ENCODE results near the gene ANKRD12.
A peak's percentile ranks its signal among the peaks of the same experiment; 100 is the strongest.

Gene ANKRD12

DNA sequence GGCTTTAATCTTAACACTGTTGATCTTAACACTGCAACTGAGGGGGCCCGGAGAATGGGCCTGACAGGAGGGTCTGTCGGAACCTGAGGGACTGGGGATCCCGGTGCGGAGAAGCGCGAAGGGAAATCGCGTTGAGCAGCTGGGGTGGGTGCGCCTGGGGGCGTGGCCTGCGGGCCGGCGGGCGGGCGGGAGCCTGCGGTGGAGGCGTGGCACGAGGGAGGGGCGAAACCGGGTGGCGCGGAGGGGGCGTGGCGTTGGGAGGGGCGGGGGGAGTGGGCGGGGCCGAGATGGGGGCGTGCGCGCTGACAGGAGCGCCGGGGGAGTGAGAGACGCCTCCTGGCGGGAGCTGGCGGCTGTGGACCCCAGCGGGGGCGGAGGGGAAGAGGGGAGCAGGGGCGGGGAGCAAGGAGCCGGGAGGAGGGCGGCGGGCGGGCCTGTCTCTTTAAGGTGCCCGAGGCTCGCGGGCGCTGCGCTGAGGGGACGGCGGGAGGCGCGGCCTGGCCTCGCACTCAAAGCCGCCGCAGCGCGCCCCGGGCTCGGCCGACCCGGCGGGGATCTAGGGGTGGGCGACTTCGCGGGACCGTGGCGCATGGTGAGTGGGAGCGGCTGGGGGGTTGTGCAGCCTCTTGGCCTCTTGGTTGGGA lies 197.9 kb downstream of the ANKRD12 start, which contains the start of gene TWSG1 (continued):
- TF ChIP-seq ZNF677 (tag by site-specific recombination; IDR thresholded peaks at IDR 0.05) (no peak), ZNF391 (tag by site-specific recombination; IDR thresholded peaks at IDR 0.05; ENCODE audit: borderline replicate concordance, low read depth) (no peak), ZSCAN23 (tag by site-specific recombination; IDR thresholded peaks at IDR 0.05) (no peak)
- TF ChIP-seq, protein P1, sequence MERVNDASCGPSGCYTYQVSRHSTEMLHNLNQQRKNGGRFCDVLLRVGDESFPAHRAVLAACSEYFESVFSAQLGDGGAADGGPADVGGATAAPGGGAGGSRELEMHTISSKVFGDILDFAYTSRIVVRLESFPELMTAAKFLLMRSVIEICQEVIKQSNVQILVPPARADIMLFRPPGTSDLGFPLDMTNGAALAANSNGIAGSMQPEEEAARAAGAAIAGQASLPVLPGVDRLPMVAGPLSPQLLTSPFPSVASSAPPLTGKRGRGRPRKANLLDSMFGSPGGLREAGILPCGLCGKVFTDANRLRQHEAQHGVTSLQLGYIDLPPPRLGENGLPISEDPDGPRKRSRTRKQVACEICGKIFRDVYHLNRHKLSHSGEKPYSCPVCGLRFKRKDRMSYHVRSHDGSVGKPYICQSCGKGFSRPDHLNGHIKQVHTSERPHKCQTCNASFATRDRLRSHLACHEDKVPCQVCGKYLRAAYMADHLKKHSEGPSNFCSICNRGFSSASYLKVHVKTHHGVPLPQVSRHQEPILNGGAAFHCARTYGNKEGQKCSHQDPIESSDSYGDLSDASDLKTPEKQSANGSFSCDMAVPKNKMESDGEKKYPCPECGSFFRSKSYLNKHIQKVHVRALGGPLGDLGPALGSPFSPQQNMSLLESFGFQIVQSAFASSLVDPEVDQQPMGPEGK (tag by site-specific recombination; IDR thresholded peaks at IDR 0.05), result 0 out of 2 replicates have a peak, but pooled peaks have one; percentile 30

GRCh38 chr18:9334973-9335696 lies 198.6 kb downstream of the ANKRD12 start:
- Histone ChIP-seq H3K36me3 (ENCODE audit: control insufficient read depth in 2 of 2, insufficient read depth in 1 of 2, low read length in 2 of 2) (peaks cover 12 to 24% of the 10 kb centered on the region in 2 experiments), H3K27ac (ENCODE audit: extremely low read depth, low read depth, low read length) (peak overlapping the region; percentile 71), H3K4me3 (ENCODE audit: low read depth, low read length) (peak overlapping the region; percentile 70), H3K4me1 (ENCODE audit: control insufficient read depth, insufficient read depth, low read length) (no peaks in the 10 kb centered on the region), H3K9me3 (ENCODE audit: control insufficient read depth, insufficient read depth, low read depth, low read length) (no peaks in the 10 kb centered on the region)
- ChIA-PET CTCF (interaction anchor here (0.5 kb wide), 1 partner anchor 375 kb away, joined by 3 read pairs; no protein-coding TSS in a partner anchor), POLR2A (interaction anchor here (0.5 to 2.2 kb wide), 9 partner anchors 13 to 631 kb away, joined by 3 to 10 read pairs (median 4); partner anchors contain the start of genes RALBP1 and VAPA)
- TF ChIP-seq ZNF629 (tag by site-specific recombination; IDR thresholded peaks at IDR 0.05) (no peak), ZBTB20 (tag by site-specific recombination; IDR thresholded peaks at IDR 0.05) (peak; percentile 83), RBAK (tag by site-specific recombination; IDR thresholded peaks at IDR 0.05) (no peak), ZNF529 (tag by site-specific recombination; IDR thresholded peaks at IDR 0.05; ENCODE audit: insufficient replicate concordance) (no peak), ZBTB21 (tag by site-specific recombination; IDR thresholded peaks at IDR 0.05) (no peak), SALL2 (tag by site-specific recombination; IDR thresholded peaks at IDR 0.05; ENCODE audit: borderline replicate concordance) (no peak), ZNF596 (tag by site-specific recombination; IDR thresholded peaks at IDR 0.05) (peak; percentile 13; the same call in 1 of the 2 replicates), ZNF157 (tag by site-specific recombination; IDR thresholded peaks at IDR 0.05) (no peak), KLF1 (tag by site-specific recombination; IDR thresholded peaks at IDR 0.05) (peak; percentile 5; the same call in 1 of the 2 replicates), ZNF16 (tag by site-specific recombination; IDR thresholded peaks at IDR 0.05; ENCODE audit: low read depth) (no peak), ZNF19 (tag by site-specific recombination; IDR thresholded peaks at IDR 0.05; ENCODE audit: low read depth) (no peak), ZNF133 (tag by site-specific recombination; IDR thresholded peaks at IDR 0.05) (no peak), ZNF549 (tag by site-specific recombination; IDR thresholded peaks at IDR 0.05) (0 out of 2 replicates have a peak, but pooled peaks have one; percentile 32), REST (tag by site-specific recombination; IDR thresholded peaks at IDR 0.05) (no peak), ZNF639 (tag by site-specific recombination; IDR thresholded peaks at IDR 0.05) (no peak), ZNF121 (tag by site-specific recombination; IDR thresholded peaks at IDR 0.05) (no peak), ZNF23 (tag by site-specific recombination; IDR thresholded peaks at IDR 0.05; ENCODE audit: borderline replicate concordance) (no peak), ZBTB48 (tag by site-specific recombination; IDR thresholded peaks at IDR 0.05) (no peak)
- TF ChIP-seq, protein P2, sequence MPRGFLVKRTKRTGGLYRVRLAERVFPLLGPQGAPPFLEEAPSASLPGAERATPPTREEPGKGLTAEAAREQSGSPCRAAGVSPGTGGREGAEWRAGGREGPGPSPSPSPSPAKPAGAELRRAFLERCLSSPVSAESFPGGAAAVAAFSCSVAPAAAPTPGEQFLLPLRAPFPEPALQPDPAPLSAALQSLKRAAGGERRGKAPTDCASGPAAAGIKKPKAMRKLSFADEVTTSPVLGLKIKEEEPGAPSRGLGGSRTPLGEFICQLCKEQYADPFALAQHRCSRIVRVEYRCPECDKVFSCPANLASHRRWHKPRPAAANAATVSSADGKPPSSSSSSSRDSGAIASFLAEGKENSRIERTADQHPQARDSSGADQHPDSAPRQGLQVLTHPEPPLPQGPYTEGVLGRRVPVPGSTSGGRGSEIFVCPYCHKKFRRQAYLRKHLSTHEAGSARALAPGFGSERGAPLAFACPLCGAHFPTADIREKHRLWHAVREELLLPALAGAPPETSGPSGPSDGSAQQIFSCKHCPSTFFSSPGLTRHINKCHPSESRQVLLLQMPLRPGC (tag by site-specific recombination; IDR thresholded peaks at IDR 0.05), result no peak
- TF ChIP-seq, protein P3, sequence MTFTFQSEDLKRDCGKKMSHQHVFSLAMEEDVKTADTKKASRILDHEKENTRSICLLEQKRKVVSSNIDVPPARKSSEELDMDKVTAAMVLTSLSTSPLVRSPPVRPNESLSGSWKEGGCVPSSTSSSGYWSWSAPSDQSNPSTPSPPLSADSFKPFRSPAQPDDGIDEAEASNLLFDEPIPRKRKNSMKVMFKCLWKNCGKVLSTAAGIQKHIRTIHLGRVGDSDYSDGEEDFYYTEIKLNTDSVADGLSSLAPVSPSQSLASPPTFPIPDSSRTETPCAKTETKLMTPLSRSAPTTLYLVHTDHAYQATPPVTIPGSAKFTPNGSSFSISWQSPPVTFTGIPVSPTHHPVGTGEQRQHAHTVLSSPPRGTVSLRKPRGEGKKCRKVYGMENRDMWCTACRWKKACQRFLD (tag by site-specific recombination; IDR thresholded peaks at IDR 0.05), result no peak

Data from HEK293 (cell line).